Tibial nerve (tissue), 3 donors: ENCODE data around the gene ZNF143.

Source experiments
- CTCF ChIP-seq, 5 experiments: fragments of 200-600 bp in 3 of 5; fragments of 450-650 bp in 2 of 5; sonication (generic) in 3 of 5; IDR thresholded peaks; one replicate each; pipeline ENCODE4 v1.5.1; 2016 to 2019; ENCODE audit warnings: antibody characterized with exemption in 5 of 5, mild to moderate bottlenecking in 3 of 5, moderate library complexity in 2 of 5
- POLR2A ChIP-seq, 2 donors: fragments of 450-650 bp; IDR thresholded peaks; one replicate each; pipeline ENCODE4 v1.6.1; 2017; ENCODE audit warnings: antibody characterized with exemption in 2 of 2, mild to moderate bottlenecking in 2 of 2, moderate library complexity in 2 of 2

- TF ChIP-seq CTCF (IDR thresholded peaks at IDR 0.05) (no peak), POLR2A (IDR thresholded peaks at IDR 0.05) (no peak)
These were observed 37.8 kb downstream of the ZNF143 start for GRCh38 chr11:9498457-9499078.
